Muscle of arm (tissue), 14 donors: Measurements from ENCODE around the gene ANKRD28. TPM values are rescaled to one million over a fixed set of nuclear protein-coding genes. Genes with fewer than 3 reads are reported as not detected.
A peak's percentile ranks its signal among the peaks of the same experiment; 100 is the strongest.
"Not testable (repeated sequence)": the region's sequence is repeated elsewhere in the genome, so short reads cannot be mapped to it uniquely, and the experiment has no call there.

Experiments
- DNase-seq: peaks from one replicate; pipeline ENCODE4 v3.0.0-alpha.2; 2013
- long read RNA-seq, 11 donors: transcript quantifications; one replicate each; lab custom pipeline, GENCODE V29; 2026
- polyA plus RNA-seq, 12 donors: library from polyadenylated mRNA; unstranded; fragments of 120-200 nt; gene quantifications; one replicate each; pipeline ENCODE4 v1.2.1, GENCODE V29; 2013; ENCODE audit not compliant: insufficient read length in 12 of 12

The ANKRD28 gene
- 10 to 100 TPM in 11 of 12 donors, not detected in 1; 21.5 to 42.9 (median 30.1) TPM for polyA plus RNA-seq
- long read RNA-seq, donor 1, partial matches to known transcripts = 0 of 1 reads
- long read RNA-seq, donor 1, other reads (novel, unspliced or antisense) = 0 of 1 reads
- long read RNA-seq, donor 2 = 0 reads
- long read RNA-seq, donor 3 = 0 reads
- long read RNA-seq, donor 4, partial matches to known transcripts = 0 of 1 reads
- long read RNA-seq, donor 4, other reads (novel, unspliced or antisense) = 0 of 1 reads
- long read RNA-seq, donor 5, full-length matches to known transcripts = 1 of 1 reads
- long read RNA-seq, donor 5, partial matches to known transcripts = 0 of 1 reads
- long read RNA-seq, donor 5, other reads (novel, unspliced or antisense) = 0 of 1 reads
- long read RNA-seq, donor 6 = 0 reads
- long read RNA-seq, donor 7 = 0 reads
- long read RNA-seq, donor 8 = 0 reads
- long read RNA-seq, donor 9 = 0 reads
- long read RNA-seq, donor 10 = 0 reads
- long read RNA-seq, donor 11, partial matches to known transcripts = 0 of 1 reads
- long read RNA-seq, donor 11, other reads (novel, unspliced or antisense) = 0 of 1 reads

DNA sequence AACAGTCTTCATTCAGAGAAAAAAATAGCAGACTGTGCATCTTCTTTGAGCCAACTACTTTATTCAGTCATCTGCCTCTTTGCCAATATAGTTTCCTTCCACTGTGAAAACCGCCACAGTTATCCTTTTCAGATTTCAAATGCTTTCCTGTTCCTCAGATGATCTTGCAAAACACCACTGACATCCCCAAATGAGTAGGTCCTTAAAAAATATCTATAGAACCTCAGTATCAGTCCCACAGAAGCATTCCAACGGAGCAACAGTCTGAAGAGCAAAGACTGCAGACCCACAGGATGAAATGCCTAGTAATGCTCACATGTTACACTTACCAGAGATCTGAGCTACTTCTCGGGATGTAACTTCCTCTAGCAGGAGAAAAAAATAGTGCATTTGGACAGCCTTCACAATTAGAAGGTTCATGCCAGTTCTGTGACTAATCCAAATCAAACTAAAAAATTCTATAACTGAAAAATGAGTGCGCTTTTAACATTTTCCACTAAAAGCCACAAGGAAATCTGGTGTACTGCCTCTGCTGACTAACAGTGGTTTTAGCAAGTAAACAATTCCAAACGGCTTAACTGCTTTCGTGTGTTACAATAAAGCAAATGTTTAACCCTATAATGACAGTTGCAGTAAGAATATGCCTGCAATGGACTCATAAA, at the start of gene ANKRD28:
Gene ANKRD28 (minus strand): TSS at position 338 of the 662 bp plus-strand sequence. CDS start 1,458 bp downstream, outside the sequence.
- DNase-seq = peak; percentile 80

DNA sequence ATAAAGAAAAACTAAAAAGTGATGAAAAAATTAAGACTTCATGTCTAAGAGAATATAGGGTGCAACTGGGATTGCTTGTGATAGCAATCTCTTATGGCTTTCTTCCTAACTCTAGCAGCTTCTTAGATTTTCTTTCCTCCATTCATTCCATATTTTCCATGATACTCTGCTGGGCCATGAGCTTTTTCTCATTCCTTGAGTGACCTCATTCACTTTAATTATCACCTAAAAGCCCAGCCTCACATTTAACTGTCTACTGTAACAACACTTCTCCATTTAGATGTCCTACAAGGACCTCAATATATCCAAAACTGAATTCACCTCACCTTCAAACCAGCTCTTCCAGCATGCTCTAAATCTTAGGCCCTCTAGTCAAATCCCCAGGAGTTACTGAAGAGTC, 49.5 kb upstream of the ANKRD28 start:
- no peak for DNase-seq

DNA sequence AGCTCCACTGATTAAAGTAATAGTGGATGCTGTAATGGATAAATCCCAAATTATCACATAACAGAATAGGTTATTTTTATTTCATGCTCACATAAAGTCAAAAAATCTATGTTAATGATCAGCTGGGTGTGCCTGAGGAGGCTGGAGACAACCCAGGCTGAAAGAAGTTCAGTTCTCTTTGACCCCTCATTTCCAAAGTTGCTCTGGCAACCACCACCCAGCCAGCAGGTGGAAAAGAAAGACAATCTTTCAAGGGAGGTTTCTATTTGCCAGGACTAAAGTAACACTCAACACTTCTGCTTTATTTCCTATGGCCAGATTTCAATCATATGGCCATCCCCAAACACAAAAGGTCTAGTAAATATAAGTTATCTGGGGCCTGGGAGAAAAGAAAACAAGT, 48.8 kb upstream of the ANKRD28 start:
- no peak for DNase-seq

DNA sequence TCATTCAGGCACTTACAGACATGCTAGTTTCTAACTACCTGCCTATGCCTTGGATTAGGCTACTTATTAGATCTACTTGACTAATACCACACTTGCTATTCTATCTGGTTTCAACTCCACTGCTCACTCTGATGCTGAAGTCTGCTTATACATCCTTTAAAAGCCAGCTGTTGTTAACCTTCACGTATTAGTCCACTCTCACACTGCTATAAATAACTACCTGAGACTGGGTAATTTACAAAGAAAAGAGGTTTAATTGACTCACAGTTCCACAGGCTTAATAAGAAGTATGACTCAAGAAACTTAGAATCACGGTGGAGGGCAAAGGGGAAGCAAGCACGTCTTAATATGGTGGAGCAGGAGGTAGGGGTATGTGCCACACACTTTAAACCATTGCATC, 47.7 kb upstream of the ANKRD28 start:
- no peak for DNase-seq

DNA sequence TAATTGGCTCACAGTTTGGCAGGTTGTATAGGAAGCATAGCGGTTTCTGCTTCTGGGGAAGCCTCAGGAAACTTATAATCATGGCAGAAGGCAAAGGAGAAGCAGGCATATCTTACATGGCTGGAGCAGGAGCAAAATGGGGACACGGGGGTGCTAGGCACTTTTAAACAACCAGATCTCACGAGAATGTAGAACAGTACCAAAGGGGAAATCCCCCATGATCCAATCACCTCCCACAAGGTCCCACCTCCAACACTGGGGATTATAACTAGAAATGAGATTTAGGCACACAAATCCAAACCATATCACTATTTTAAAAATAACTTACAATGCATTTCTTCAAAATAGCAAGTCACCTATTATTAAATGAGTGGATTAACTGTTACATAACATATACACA, 47.1 kb upstream of the ANKRD28 start:
- no peak for DNase-seq

DNA sequence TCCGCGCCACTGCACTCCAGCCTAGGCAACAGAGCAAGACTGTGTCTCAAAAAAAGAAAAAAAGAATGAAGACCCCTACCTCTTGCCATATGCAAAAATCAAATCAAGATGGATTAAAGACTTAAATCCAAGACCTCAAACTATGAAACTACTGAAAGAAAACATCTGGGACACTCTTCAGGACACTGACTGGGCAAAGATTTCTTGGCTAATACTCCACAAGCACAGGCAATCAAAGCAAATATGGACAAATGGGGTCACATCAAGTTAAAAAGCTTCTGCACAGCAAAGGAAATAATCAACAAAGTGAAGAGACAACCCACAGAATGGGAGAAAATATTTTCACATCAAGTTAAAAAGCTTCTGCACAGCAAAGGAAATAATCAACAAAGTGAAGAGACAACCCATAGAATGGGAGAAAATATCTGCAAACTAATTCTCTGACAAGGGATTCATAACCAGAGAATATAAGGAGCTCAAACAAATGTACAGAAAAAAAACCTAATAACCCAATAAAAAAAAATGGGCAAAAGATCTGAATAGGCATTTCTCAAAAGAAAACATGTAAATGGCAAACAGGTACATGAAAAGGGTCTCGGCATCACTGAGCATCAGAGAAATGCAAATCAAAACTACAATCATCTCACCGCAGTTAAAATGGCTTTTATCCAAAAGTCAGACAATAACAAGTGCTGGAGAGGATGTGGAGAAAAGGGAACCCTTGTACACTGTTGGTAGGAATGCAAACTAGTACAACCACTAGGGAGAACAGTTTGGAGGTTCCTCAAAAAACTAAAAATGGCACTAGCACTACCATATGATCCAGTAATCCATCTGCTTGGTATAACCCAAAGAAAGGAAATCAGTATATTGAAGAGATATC, 43.6 kb upstream of the ANKRD28 start:
- not testable (repeated sequence) for DNase-seq

DNA sequence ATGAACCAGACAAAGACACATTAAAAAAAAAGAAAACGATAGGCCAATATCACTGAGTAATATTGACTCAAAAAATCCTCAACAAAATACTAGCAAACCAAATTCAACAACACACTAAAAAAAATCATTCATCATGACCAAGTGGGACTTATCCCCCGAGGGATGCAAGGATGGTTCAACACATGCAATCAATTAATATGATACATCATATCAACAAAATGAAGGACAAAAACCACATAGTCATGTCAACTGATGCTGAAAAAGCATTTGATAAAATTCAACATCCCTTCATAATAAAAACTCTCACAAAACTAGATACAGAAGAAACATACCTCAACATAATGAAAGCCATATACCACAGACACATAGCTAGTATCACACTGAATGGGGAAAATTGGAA, 41.8 kb upstream of the ANKRD28 start:
- no peak for DNase-seq

DNA sequence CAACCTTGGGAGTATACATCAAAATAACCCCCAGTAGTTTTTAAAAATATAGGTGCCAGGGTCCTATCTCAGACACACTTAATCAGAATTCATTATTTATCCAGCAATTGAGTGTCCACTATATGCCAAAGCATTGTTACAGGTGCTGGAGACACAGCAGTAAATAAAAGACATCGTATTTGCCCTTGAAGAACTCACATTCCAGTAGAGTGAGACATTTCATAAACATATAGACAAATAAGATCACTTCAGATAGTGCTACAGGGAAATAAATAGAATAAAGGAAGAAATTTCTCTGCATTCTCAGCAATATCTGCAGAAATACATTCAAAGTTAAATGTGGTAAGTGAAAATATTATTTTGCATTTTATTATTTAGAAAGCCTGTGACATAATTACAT, 34.1 kb upstream of the ANKRD28 start:
- no peak for DNase-seq

DNA sequence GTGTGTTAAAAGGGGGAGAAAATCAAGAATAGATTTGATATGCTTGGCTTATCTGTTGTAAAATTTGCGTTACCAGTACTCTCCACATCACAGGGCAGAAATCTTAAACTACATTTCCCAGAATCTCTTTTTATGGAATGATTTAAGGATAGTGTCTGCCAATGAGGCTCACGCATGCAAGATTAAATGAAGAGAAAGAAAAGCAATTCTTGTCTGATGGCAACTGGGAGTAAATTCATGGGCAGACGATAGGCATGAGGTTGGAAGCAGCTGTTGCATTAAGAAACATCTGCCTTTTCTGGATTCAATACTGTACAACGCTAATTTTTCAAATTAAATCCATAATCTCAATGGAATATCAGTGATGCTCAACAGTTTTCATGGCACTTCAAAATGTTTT, 27.2 kb upstream of the ANKRD28 start:
- no peak for DNase-seq

DNA sequence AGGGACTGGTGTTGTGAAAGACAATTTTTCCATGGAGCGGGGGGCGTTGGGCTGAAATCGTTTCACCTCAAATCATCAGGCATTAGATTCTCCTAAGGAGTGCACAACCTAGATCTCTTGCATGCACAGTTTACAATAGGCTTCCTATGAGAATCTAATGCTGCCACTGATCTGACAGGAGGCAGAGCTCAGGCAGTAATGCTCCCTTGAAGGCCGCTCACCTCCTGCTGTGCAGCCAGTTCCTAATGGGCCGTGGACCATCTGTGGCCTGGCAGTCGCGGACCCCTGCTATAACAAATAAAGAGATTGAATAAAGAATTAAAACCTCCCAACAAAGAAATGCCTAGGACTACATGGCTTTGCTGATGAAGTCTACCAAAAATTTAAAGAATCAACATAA, 25.3 kb upstream of the ANKRD28 start:
- DNase-seq = no peak

DNA sequence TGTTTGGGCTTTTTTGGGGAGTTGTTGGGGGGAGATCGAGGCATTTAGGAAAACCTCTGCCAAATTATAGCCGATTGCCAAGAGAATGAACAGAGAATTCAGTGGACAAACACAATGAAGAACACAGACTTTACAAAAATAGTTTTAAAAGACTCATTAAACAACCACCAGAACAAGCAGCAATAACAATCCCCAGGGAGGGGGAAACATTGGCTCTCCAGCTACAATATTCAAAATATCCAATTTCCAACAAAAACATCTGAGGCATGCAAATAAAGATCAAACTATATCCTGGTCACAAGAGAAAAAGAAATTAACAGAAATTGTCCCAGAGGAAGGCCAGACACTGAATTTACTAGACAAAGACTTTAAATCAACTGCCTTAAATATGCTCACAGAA, 24.5 kb upstream of the ANKRD28 start:
- no peak for DNase-seq

DNA sequence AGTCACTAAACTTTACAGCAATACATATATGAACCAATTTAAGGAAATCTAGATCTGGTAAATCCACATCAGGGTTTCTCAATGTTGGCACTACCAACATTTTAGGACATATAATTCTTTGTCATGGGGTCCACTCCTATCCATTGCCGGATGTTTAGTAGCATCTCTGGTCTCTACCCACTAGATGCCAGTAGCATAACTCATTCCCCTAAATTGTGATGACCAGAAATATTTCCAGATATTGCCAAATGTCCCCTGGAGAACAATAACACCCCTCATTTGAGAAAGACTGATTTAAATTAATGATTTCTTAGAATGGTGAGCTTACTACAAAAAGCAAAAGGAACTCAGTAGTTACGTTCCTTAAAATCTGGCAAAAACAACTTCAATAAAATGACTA, 23.1 kb upstream of the ANKRD28 start:
- DNase-seq = no peak

DNA sequence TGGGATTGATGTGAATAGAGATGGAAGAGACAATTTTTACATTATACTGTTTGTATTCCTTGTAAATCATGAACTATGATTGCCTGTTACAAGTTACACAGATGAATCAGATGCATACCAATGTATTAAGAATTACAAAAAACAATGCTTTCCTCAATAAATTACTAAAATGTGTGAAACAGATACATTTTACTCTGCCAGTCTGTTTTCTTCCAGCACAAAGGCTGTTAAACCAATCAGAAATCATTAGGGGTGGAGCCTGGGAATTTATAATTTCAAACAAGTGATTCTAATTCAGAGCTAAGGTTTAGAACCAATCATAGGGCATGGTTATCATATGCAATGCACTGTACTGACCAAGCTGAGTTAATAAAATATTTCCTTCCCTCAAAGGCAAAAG, 21.8 kb upstream of the ANKRD28 start:
- no peak for DNase-seq

DNA sequence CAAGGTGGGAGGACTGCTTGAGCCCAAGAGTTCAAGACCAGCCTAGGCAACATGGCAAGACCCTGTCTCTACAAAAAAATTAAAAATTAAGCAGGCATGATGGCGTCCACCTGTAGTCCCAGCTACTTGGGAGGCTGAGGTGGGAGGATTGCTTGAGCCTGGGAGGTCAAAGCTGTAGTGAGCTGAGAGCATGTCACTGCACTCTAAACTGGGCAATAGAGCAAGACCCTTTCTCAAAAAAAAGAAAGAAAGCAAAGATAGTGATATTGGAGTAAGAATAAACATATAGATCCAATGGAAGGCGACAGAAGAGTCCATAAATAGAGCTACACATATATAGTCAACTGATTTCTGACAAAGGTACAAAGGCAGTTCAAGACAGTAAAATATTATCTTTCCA, 21.3 kb upstream of the ANKRD28 start:
- no peak for DNase-seq

DNA sequence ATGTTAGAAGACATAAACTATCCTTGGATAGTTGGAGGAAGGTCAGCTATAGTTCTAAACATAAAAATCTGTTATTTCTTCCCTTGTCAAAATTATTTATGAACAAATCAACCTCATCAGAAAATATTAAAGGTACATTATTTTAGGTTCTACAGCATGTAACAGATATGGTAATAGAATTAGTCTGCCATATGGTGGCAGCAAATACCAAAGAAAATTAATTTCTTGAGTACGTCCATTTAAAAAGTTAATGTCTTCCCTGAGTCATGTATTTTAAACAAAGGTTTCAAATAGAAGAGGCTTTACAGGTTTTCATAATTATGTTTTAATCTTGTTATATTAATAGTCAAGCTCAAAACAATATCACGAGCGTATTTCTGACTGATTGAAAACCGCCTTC, 17.9 kb upstream of the ANKRD28 start:
- DNase-seq = peak; percentile 52

DNA sequence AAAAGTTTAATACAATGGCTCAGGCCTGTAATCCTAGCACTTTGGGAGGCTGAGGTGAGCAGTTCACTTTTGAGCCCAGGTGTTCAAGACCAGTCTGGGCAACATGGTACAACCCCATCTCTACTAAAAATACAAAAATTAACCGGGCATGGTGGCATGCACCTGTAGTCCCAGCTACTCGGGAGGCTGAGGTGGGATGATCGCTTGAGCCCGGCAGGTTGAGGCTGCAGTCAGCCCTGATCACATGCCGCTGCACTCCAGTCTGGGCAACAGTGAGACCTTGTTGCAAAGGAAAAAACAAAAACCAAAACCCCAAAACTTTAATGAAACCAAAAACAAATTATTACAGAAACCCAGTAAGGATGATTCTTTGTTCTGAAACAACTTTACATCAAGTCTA, 15.3 kb upstream of the ANKRD28 start:
- DNase-seq = not testable (repeated sequence)

DNA sequence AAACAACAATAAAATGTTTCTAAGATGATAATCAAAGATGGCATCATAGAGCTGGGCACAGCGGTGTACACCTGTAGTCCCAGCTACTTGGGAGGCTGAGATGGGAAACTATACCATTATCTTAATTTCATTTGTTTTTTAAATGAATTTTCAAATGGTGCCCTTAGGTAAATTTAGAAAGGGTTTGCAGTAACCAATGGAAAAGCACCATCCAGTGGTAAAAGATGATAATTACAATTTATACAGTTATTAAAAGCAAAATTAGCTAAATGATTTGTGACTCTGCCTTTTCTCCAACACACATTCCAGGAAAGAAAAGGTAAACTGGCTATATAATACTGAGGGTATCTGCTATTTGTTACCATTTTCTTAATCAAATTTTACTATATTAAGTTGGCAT, 14.4 kb upstream of the ANKRD28 start:
- DNase-seq = peak; percentile 21

DNA sequence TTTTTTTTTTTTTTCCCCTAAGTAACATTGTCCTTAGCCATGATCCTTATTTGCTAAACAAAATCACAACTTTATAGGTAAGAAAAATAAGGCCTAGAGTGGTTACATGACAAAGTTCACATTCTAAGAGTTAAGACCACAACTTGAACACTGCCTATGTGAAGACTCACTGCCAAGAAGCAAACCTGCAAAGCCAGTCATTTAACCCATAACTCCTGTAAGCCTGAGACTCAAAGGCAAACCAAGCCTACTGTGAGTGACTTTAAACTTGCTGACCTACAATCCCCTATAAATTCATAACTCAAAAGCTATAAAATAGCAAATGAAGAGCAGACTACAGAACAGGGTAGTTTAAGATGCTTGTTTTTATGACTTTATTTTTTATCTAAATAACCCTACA, 12.9 kb upstream of the ANKRD28 start:
- DNase-seq = no peak

DNA sequence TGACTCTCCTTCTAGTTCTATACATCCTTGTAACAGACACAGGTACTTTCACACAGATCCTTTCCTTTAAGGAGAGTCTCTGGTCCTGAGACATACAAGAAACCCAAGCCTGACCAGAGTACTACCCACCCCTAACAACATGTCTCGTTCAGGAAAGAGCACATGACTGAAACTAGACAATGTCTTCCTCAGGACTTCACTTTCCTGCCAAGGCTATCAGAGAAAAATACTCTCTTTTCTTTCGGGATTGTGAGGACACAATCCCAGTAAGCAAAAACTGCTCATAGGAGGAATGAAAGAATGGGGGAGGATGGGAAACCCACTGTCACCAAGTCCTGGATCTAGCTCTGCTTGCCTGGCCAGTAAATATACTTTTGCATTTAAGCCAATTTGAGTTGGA, 11.5 kb upstream of the ANKRD28 start:
- no peak for DNase-seq

DNA sequence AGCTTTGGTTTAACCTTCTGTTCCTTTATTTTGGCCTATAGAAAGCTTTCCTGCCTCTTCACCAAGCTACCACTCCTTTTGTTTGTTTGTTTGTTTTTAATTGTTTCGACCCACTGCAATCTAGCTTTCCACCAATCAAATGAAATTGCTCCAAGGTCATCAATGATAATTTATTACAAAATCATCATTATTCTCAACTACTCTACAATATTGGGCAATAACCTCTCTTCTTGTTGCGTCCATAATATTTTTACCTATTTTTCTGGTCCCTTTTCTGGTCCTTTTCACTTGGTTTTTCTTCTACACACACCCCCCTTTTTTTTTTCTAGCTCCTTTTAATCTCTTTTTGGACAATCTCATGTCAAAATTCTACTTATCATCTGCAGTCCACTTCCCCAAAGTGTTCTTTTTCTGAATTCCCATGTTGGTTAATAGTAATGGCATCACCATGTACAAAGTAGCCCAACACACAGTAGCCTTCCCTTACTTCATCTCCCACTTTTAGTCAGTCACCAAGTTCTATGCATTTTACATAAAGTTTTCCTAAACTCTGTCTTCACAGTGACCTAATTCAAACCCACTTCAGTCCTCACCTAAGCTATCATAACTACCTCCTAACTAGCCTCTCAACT, 11.0 kb upstream of the ANKRD28 start:
- DNase-seq = no peak

DNA sequence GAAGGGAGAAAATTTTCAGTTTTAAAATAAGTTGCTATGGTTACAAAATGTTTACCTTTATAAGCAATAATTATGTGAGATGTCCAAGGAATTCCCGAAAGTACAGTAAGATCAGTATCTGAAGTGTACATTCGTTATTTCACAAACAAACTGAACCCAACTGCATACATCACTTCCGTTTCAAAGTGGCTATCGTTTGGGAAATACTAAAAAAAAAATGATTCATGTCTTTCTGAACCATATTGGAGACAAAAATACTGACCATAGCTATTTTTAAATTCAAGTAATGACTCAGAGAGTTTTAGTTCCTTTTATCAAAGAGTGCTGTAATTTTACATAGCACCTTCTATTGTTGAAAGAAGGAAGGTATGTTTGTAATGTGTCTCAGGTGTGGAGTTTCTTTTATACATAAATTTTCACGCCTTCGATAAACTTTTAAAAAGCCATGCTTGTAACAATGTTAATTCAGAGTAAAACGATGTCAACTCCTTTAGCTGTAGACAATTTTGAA, 8.0 kb upstream of the ANKRD28 start:
- peak; percentile 57 for DNase-seq
